ENCODE results near the gene RBMS2.
"Not testable (repeated sequence)": the region's sequence is repeated elsewhere in the genome, so short reads cannot be mapped to it uniquely, and the experiment has no call there.

RBMS2 gene

GRCh38 chr12:56574210-56574609 is 52.6 kb downstream of the RBMS2 start:
- H3K4me1 ChIP-seq (ENCODE audit: control insufficient read depth in 5 of 5, insufficient read depth in 5 of 5, low read length in 5 of 5): peaks cover 7 to 23% (median 20%) of the 10 kb centered on the region in 5 donors
- no peak overlapping the region for H3K4me3 ChIP-seq (ENCODE audit: low read depth in 1 of 5, low read length in 5 of 5)
- H3K36me3 ChIP-seq (ENCODE audit: control insufficient read depth in 5 of 5, insufficient read depth in 5 of 5, low read length in 5 of 5): peaks cover 7 to 28% (median 13%) of the 10 kb centered on the region in 5 donors
- no peak overlapping the region for H3K9ac ChIP-seq (ENCODE audit: low read length in 5 of 5)
- no peaks in the 10 kb centered on the region for H3K27me3 ChIP-seq (ENCODE audit: control insufficient read depth in 5 of 5, insufficient read depth in 4 of 5, low read length in 5 of 5)
- H3K9me3 ChIP-seq (ENCODE audit: control insufficient read depth in 5 of 5, low read length in 5 of 5): no peaks in the 10 kb centered on the region
- H3K27ac ChIP-seq (ENCODE audit: low read depth, low read length): no peak overlapping the region

GRCh38 chr12:56577248-56577647 is 55.6 kb downstream of the RBMS2 start:
- H3K4me1 ChIP-seq (ENCODE audit: control insufficient read depth in 5 of 5, insufficient read depth in 5 of 5, low read length in 5 of 5); H3K4me3 ChIP-seq (ENCODE audit: low read depth in 1 of 5, low read length in 5 of 5); H3K27me3 ChIP-seq (ENCODE audit: control insufficient read depth in 5 of 5, insufficient read depth in 4 of 5, low read length in 5 of 5); H3K9me3 ChIP-seq (ENCODE audit: control insufficient read depth in 5 of 5, low read length in 5 of 5); H3K9ac ChIP-seq (ENCODE audit: low read length in 5 of 5); H3K27ac ChIP-seq (ENCODE audit: low read depth, low read length): not testable (repeated sequence)
- peaks cover 16 to 36% (median 26%) of the 10 kb centered on the region in 5 donors for H3K36me3 ChIP-seq (ENCODE audit: control insufficient read depth in 5 of 5, insufficient read depth in 5 of 5, low read length in 5 of 5)

- peaks cover 13 to 46% (median 26%) of the 10 kb centered on the region in 5 donors for H3K36me3 ChIP-seq (ENCODE audit: control insufficient read depth in 5 of 5, insufficient read depth in 5 of 5, low read length in 5 of 5)
- no peaks in the 10 kb centered on the region for H3K9me3 ChIP-seq (ENCODE audit: control insufficient read depth in 5 of 5, low read length in 5 of 5)
- no peaks in the 10 kb centered on the region for H3K4me1 ChIP-seq (ENCODE audit: control insufficient read depth in 5 of 5, insufficient read depth in 5 of 5, low read length in 5 of 5)
These were observed 57.4 kb downstream of the RBMS2 start for GRCh38 chr12:56578983-56579546.

GRCh38 chr12:56581418-56582145 is 60.0 kb downstream of the RBMS2 start:
- peak overlapping the region in 1 of 5 donors; percentile 8 for H3K9ac ChIP-seq (ENCODE audit: low read length in 5 of 5)
- H3K9me3 ChIP-seq (ENCODE audit: control insufficient read depth in 5 of 5, low read length in 5 of 5): no peaks in the 10 kb centered on the region
- H3K27ac ChIP-seq (ENCODE audit: low read depth, low read length): no peak overlapping the region
- no peak overlapping the region for H3K4me3 ChIP-seq (ENCODE audit: low read depth in 1 of 5, low read length in 5 of 5)
- no peaks in the 10 kb centered on the region for H3K4me1 ChIP-seq (ENCODE audit: control insufficient read depth in 5 of 5, insufficient read depth in 5 of 5, low read length in 5 of 5)
- H3K36me3 ChIP-seq (ENCODE audit: control insufficient read depth in 5 of 5, insufficient read depth in 5 of 5, low read length in 5 of 5): peaks cover 16 to 52% (median 23%) of the 10 kb centered on the region in 5 donors
- H3K27me3 ChIP-seq (ENCODE audit: control insufficient read depth in 5 of 5, insufficient read depth in 4 of 5, low read length in 5 of 5): no peaks in the 10 kb centered on the region

More at GRCh38 chr12:56578983-56579546, 57.4 kb downstream of the RBMS2 start:
- H3K9ac ChIP-seq (ENCODE audit: low read length in 5 of 5): no peak overlapping the region
- no peak overlapping the region for H3K27ac ChIP-seq (ENCODE audit: low read depth, low read length)
- H3K4me3 ChIP-seq (ENCODE audit: low read depth in 1 of 5, low read length in 5 of 5): no peak overlapping the region
- H3K27me3 ChIP-seq (ENCODE audit: control insufficient read depth in 5 of 5, insufficient read depth in 4 of 5, low read length in 5 of 5): no peaks in the 10 kb centered on the region

- H3K4me1 ChIP-seq (ENCODE audit: control insufficient read depth in 5 of 5, insufficient read depth in 5 of 5, low read length in 5 of 5): no peaks in the 10 kb centered on the region
- no peak overlapping the region for H3K4me3 ChIP-seq (ENCODE audit: low read depth in 1 of 5, low read length in 5 of 5)
- no peak overlapping the region for H3K9ac ChIP-seq (ENCODE audit: low read length in 5 of 5)
- no peak overlapping the region for H3K27ac ChIP-seq (ENCODE audit: low read depth, low read length)
- H3K9me3 ChIP-seq (ENCODE audit: control insufficient read depth in 5 of 5, low read length in 5 of 5): no peaks in the 10 kb centered on the region
- H3K27me3 ChIP-seq (ENCODE audit: control insufficient read depth in 5 of 5, insufficient read depth in 4 of 5, low read length in 5 of 5): no peaks in the 10 kb centered on the region
- H3K36me3 ChIP-seq (ENCODE audit: control insufficient read depth in 5 of 5, insufficient read depth in 5 of 5, low read length in 5 of 5): peaks cover 33 to 81% (median 57%) of the 10 kb centered on the region in 5 donors
These were observed 63.5 kb downstream of the RBMS2 start for GRCh38 chr12:56585098-56585497.

- H3K4me1 ChIP-seq (ENCODE audit: control insufficient read depth in 5 of 5, insufficient read depth in 5 of 5, low read length in 5 of 5): peaks cover 0 to 6% (median 0%) of the 10 kb centered on the region in 5 donors
- H3K4me3 ChIP-seq (ENCODE audit: low read depth in 1 of 5, low read length in 5 of 5): no peak overlapping the region
- H3K27ac ChIP-seq (ENCODE audit: low read depth, low read length): no peak overlapping the region
- H3K9ac ChIP-seq (ENCODE audit: low read length in 5 of 5): peak overlapping the region in 1 of 5 donors; percentile 35
- no peaks in the 10 kb centered on the region for H3K9me3 ChIP-seq (ENCODE audit: control insufficient read depth in 5 of 5, low read length in 5 of 5)
- H3K36me3 ChIP-seq (ENCODE audit: control insufficient read depth in 5 of 5, insufficient read depth in 5 of 5, low read length in 5 of 5): peaks cover 25 to 64% (median 44%) of the 10 kb centered on the region in 5 donors
- no peaks in the 10 kb centered on the region for H3K27me3 ChIP-seq (ENCODE audit: control insufficient read depth in 5 of 5, insufficient read depth in 4 of 5, low read length in 5 of 5)
These were observed 68.2 kb downstream of the RBMS2 start for GRCh38 chr12:56589783-56590182.

- Histone ChIP-seq H3K4me1 (ENCODE audit: control insufficient read depth in 5 of 5, insufficient read depth in 5 of 5, low read length in 5 of 5) (peaks cover 0 to 6% (median 0%) of the 10 kb centered on the region in 5 donors), H3K27me3 (ENCODE audit: control insufficient read depth in 5 of 5, insufficient read depth in 4 of 5, low read length in 5 of 5) (no peaks in the 10 kb centered on the region), H3K4me3 (ENCODE audit: low read depth in 1 of 5, low read length in 5 of 5) (no peak overlapping the region), H3K36me3 (ENCODE audit: control insufficient read depth in 5 of 5, insufficient read depth in 5 of 5, low read length in 5 of 5) (peaks cover 23 to 65% (median 49%) of the 10 kb centered on the region in 5 donors), H3K9me3 (ENCODE audit: control insufficient read depth in 5 of 5, low read length in 5 of 5) (no peaks in the 10 kb centered on the region), H3K27ac (ENCODE audit: low read depth, low read length) (no peak overlapping the region), H3K9ac (ENCODE audit: low read length in 5 of 5) (no peak overlapping the region)
These were observed 68.7 kb downstream of the RBMS2 start for GRCh38 chr12:56590237-56590830.

- H3K36me3 ChIP-seq (ENCODE audit: control insufficient read depth in 5 of 5, insufficient read depth in 5 of 5, low read length in 5 of 5): peaks cover 20 to 64% (median 55%) of the 10 kb centered on the region in 5 donors
- no peak overlapping the region for H3K4me3 ChIP-seq (ENCODE audit: low read depth in 1 of 5, low read length in 5 of 5)
- H3K27me3 ChIP-seq (ENCODE audit: control insufficient read depth in 5 of 5, insufficient read depth in 4 of 5, low read length in 5 of 5): no peaks in the 10 kb centered on the region
- no peak overlapping the region for H3K9ac ChIP-seq (ENCODE audit: low read length in 5 of 5)
- peaks cover 0 to 6% (median 0%) of the 10 kb centered on the region in 5 donors for H3K4me1 ChIP-seq (ENCODE audit: control insufficient read depth in 5 of 5, insufficient read depth in 5 of 5, low read length in 5 of 5)
- H3K9me3 ChIP-seq (ENCODE audit: control insufficient read depth in 5 of 5, low read length in 5 of 5): no peaks in the 10 kb centered on the region
- H3K27ac ChIP-seq (ENCODE audit: low read depth, low read length): no peak overlapping the region
These were observed 69.5 kb downstream of the RBMS2 start for GRCh38 chr12:56591126-56591525.

- Histone ChIP-seq H3K36me3 (ENCODE audit: control insufficient read depth in 5 of 5, insufficient read depth in 5 of 5, low read length in 5 of 5) (peaks cover 20 to 67% (median 57%) of the 10 kb centered on the region in 5 donors), H3K27me3 (ENCODE audit: control insufficient read depth in 5 of 5, insufficient read depth in 4 of 5, low read length in 5 of 5) (no peaks in the 10 kb centered on the region), H3K4me1 (ENCODE audit: control insufficient read depth in 5 of 5, insufficient read depth in 5 of 5, low read length in 5 of 5) (peaks cover 0 to 6% (median 0%) of the 10 kb centered on the region in 5 donors), H3K9ac (ENCODE audit: low read length in 5 of 5) (no peak overlapping the region), H3K4me3 (ENCODE audit: low read depth in 1 of 5, low read length in 5 of 5) (no peak overlapping the region), H3K9me3 (ENCODE audit: control insufficient read depth in 5 of 5, low read length in 5 of 5) (no peaks in the 10 kb centered on the region), H3K27ac (ENCODE audit: low read depth, low read length) (no peak overlapping the region)
These were observed 70.3 kb downstream of the RBMS2 start for GRCh38 chr12:56591961-56592360.

All from subcutaneous abdominal adipose tissue (tissue), 5 donors.